SK-N-SH treated with all-trans-retinoic acid at 6 μM for 48 hours (cell line): ENCODE results near the gene BTLA.
"Not testable (repeated sequence)": the region's sequence is repeated elsewhere in the genome, so short reads cannot be mapped to it uniquely, and the experiment has no call there.

ENCODE experiments used
- ATAC-seq: fragments of 200-7000 bp; cut with Tn5 transposase; 3 replicates; pipeline ENCODE4 v1.9.1; 2020; ENCODE audit warnings: mild to moderate bottlenecking, moderate library complexity
- BACH2 ChIP-seq: fragments of 250-450 bp; sonication (Bioruptor Pico); IDR thresholded peaks from 2 replicates; pipeline ENCODE4 v1.9.0; 2021; ENCODE audit warnings: mild to moderate bottlenecking, borderline replicate concordance
- CSDC2 ChIP-seq: fragments of 250-450 bp; sonication (Bioruptor Pico); IDR thresholded peaks from 2 replicates; pipeline ENCODE4 v1.5.0; 2020; ENCODE audit warnings: mild to moderate bottlenecking, moderate library complexity
- CSRNP3 ChIP-seq: fragments of 250-450 bp; sonication (Bioruptor Pico); IDR thresholded peaks from 2 replicates; pipeline ENCODE4 v1.5.1; 2021; ENCODE audit warnings: mild to moderate bottlenecking, moderate library complexity
- GLIS3 ChIP-seq: fragments of 250-450 bp; sonication (Bioruptor Pico); IDR thresholded peaks from 2 replicates; pipeline ENCODE4 v1.5.0; 2020; ENCODE audit warnings: mild to moderate bottlenecking, moderate library complexity
- ISL1 ChIP-seq: fragments of 250-450 bp; sonication (Bioruptor Pico); IDR thresholded peaks from 2 replicates; pipeline ENCODE4 v2.1.2; 2022; ENCODE audit warnings: mild to moderate bottlenecking, moderate library complexity
- OSR1 ChIP-seq: fragments of 250-450 bp; sonication (Bioruptor Pico); IDR thresholded peaks from 2 replicates; pipeline ENCODE4 v1.8.0; 2022; ENCODE audit warnings: moderate library complexity, mild to moderate bottlenecking, inconsistent platforms
- PATZ1 ChIP-seq: fragments of 250-450 bp; sonication (Bioruptor Pico); IDR thresholded peaks from 2 replicates; pipeline ENCODE4 v1.8.0; 2020; ENCODE audit warnings: mild to moderate bottlenecking, moderate library complexity, borderline replicate concordance
- POU6F1 ChIP-seq: fragments of 250-450 bp; sonication (Bioruptor Pico); IDR thresholded peaks from 2 replicates; pipeline ENCODE4 v1.8.0; 2021; ENCODE audit warnings: low read depth, mild to moderate bottlenecking, moderate library complexity, borderline replicate concordance
- PPARA ChIP-seq: fragments of 250-450 bp; sonication (Bioruptor Pico); IDR thresholded peaks from 2 replicates; pipeline ENCODE4 v1.5.0; 2020; ENCODE audit warnings: mild to moderate bottlenecking, borderline replicate concordance
- RARB ChIP-seq: fragments of 250-450 bp; sonication (Bioruptor Pico); IDR thresholded peaks from 2 replicates; pipeline ENCODE4 v1.8.0; 2021; ENCODE audit warnings: mild to moderate bottlenecking, moderate library complexity
- TSHZ2 ChIP-seq: fragments of 250-450 bp; sonication (Bioruptor Pico); IDR thresholded peaks from 2 replicates; pipeline ENCODE4 v1.5.0; 2020; ENCODE audit warnings: mild to moderate bottlenecking, moderate library complexity
- ZC3H10 ChIP-seq: fragments of 250-450 bp; sonication (Bioruptor Pico); IDR thresholded peaks from 2 replicates; pipeline ENCODE4 v1.5.1; 2021; ENCODE audit warnings: mild to moderate bottlenecking, moderate library complexity
- ZFP3 ChIP-seq: fragments of 250-450 bp; sonication (Bioruptor Pico); IDR thresholded peaks from 2 replicates; pipeline ENCODE4 v1.5.0; 2020; ENCODE audit warnings: mild to moderate bottlenecking, moderate library complexity
- ZNF565 ChIP-seq: fragments of 450-650 bp; formaldehyde crosslinking; conservative IDR thresholded peaks from 2 replicates; pipeline ENCODE4 v1.5.0; 2020; ENCODE audit warnings: low read depth, mild to moderate bottlenecking, moderate library complexity
- ZNF70 ChIP-seq: fragments of 450-650 bp; formaldehyde crosslinking; IDR thresholded peaks from 2 replicates; pipeline ENCODE4 v1.5.0; 2020; ENCODE audit warnings: mild to moderate bottlenecking, moderate library complexity
- ZNF8 ChIP-seq: fragments of 450-650 bp; formaldehyde crosslinking; IDR thresholded peaks from 2 replicates; pipeline ENCODE4 v1.5.0; 2020; ENCODE audit warnings: mild to moderate bottlenecking, moderate library complexity

Gene BTLA

GRCh38 chr3:112464264-112464663, 35.0 kb downstream of the BTLA start (continued):
- TF ChIP-seq PATZ1 (CRISPR knock-in tag) (no peak), BACH2 (no peak), ISL1 (CRISPR knock-in tag) (no peak), PPARA (no peak), ZNF8 (no peak), TSHZ2 (CRISPR knock-in tag) (no peak)

GRCh38 chr3:112463250-112463649, 36.0 kb downstream of the BTLA start:
- no peak for ATAC-seq

GRCh38 chr3:112461787-112462186, 37.5 kb downstream of the BTLA start:
- ATAC-seq: not testable (repeated sequence)

More at GRCh38 chr3:112463250-112463649, 36.0 kb downstream of the BTLA start:
- TF ChIP-seq CSDC2 (CRISPR knock-in tag) (no peak), RARB (CRISPR knock-in tag) (no peak), ZNF565 (CRISPR knock-in tag) (no peak), TSHZ2 (CRISPR knock-in tag) (no peak), GLIS3 (no peak), ZFP3 (CRISPR knock-in tag) (no peak), BACH2 (no peak), CSRNP3 (CRISPR knock-in tag) (no peak), OSR1 (CRISPR knock-in tag) (no peak), PATZ1 (CRISPR knock-in tag) (no peak), ZNF70 (CRISPR knock-in tag) (no peak), ZC3H10 (CRISPR knock-in tag) (no peak), POU6F1 (CRISPR knock-in tag) (no peak)
